CD8-positive, alpha-beta memory T cell (primary cell): ENCODE measurements around the gene B4GALNT1. TPM values are rescaled to one million over a fixed set of nuclear protein-coding genes. Genes with fewer than 3 reads are reported as not detected.

Experiments used
- CTCF ChIA-PET: fragments of 350-600 bp; sonication (Branson Sonifier 250); formaldehyde crosslinking; loops from one replicate; lab custom pipeline; 2021; ENCODE audit warnings: antibody characterized with exemption; lab: Charles Lee
- POLR2A ChIA-PET: fragments of 350-600 bp; sonication (Branson Sonifier 250); formaldehyde crosslinking; loops from one replicate; lab custom pipeline; 2021; ENCODE audit warnings: antibody characterized with exemption; lab: Charles Lee
- DNase-seq, 5 donors: peaks; one replicate each; pipeline versions ENCODE4 v3.0.0 to v3.0.0-alpha.2; 2020 to 2022; ENCODE audit warnings: mixed read lengths in 1 of 5
- H3K27ac ChIP-seq: one replicate; pipeline ENCODE4 v1.7.0; 2013; ENCODE audit warnings: low read depth, mild to moderate bottlenecking, low read length, moderate library complexity
- H3K27me3 ChIP-seq: 2 replicates; pipeline ENCODE4 v1.7.0; 2013; ENCODE audit warnings: low read length, mild to moderate bottlenecking; ENCODE audit not compliant: insufficient read depth, poor library complexity, severe bottlenecking
- H3K36me3 ChIP-seq: 2 replicates; pipeline ENCODE4 v1.7.0; 2013; ENCODE audit warnings: mild to moderate bottlenecking, low read length, moderate library complexity; ENCODE audit not compliant: insufficient read depth
- H3K4me1 ChIP-seq: 2 replicates; pipeline ENCODE4 v1.7.0; 2013; ENCODE audit warnings: mild to moderate bottlenecking, low read length, moderate library complexity; ENCODE audit not compliant: insufficient read depth
- H3K4me3 ChIP-seq: 2 replicates; pipeline ENCODE4 v1.7.0; 2013; ENCODE audit warnings: mild to moderate bottlenecking, low read length
- H3K9me3 ChIP-seq: 2 replicates; pipeline ENCODE4 v1.7.0; 2013; ENCODE audit warnings: mild to moderate bottlenecking, low read length
- H3K27ac Mint-ChIP-seq, 8 donors: one replicate each; pipeline ENCODE4 v1.8.0; 2020 to 2021; ENCODE audit warnings: mixed read lengths in 8 of 8, mild to moderate bottlenecking in 6 of 8, inconsistent platforms in 3 of 8, moderate library complexity in 3 of 8
- H3K27me3 Mint-ChIP-seq, 2 donors: one replicate each; pipeline ENCODE4 v1.8.0; 2020 to 2021; ENCODE audit warnings: mixed read lengths in 2 of 2, mild to moderate bottlenecking in 1 of 2, moderate library complexity in 1 of 2
- H3K36me3 Mint-ChIP-seq, 3 donors: one replicate each; pipeline ENCODE4 v1.8.0; 2020 to 2021; ENCODE audit warnings: mixed read lengths in 3 of 3, inconsistent platforms in 1 of 3, mild to moderate bottlenecking in 1 of 3
- H3K4me1 Mint-ChIP-seq, 3 donors: one replicate each; pipeline ENCODE4 v1.8.0; 2020 to 2021; ENCODE audit warnings: mixed read lengths in 3 of 3, inconsistent platforms in 1 of 3, mild to moderate bottlenecking in 1 of 3
- H3K4me3 Mint-ChIP-seq, 7 donors: one replicate each; pipeline ENCODE4 v1.8.0; 2020 to 2021; ENCODE audit warnings: mixed read lengths in 7 of 7, mild to moderate bottlenecking in 6 of 7, moderate library complexity in 4 of 7, inconsistent platforms in 2 of 7
- H3K9me3 Mint-ChIP-seq, 5 donors: one replicate each; pipeline ENCODE4 v1.8.0; 2020 to 2022; ENCODE audit warnings: mixed read lengths in 5 of 5, mild to moderate bottlenecking in 3 of 5, moderate library complexity in 2 of 5, inconsistent platforms in 1 of 5
- polyA plus RNA-seq: library from polyadenylated mRNA; unstranded; fragments of 300-500 nt; fragmentation: Illumina TruSeq; gene quantifications from one replicate; pipeline ENCODE4 v1.2.3, GENCODE V29; 2021
- total RNA-seq, 2 experiments: library from RNA; stranded (reverse); gene quantifications; one replicate each; pipeline ENCODE4 v1.2.3, GENCODE V29; 2021

Gene B4GALNT1
- total and polyA plus RNA-seq, 3 experiments from 2014 or later = 2.9 to 4.1 TPM; not detected in 1

GRCh38 chr12:57577981-57578758 lies 54.8 kb downstream of the B4GALNT1 start:
- POLR2A ChIA-PET = no interaction called here
- H3K27me3 Mint-ChIP-seq = peaks cover 2% of the 10 kb centered on the region in 2 donors
- no peak for DNase-seq
- H3K27ac ChIP-seq = no peak overlapping the region
- CTCF ChIA-PET = no interaction called here
- H3K36me3 Mint-ChIP-seq = peaks cover 0 to 3% (median 0%) of the 10 kb centered on the region in 3 donors
- H3K4me1 Mint-ChIP-seq = peaks cover under 1 to 2% (median 1%) of the 10 kb centered on the region in 3 donors
- H3K27me3 ChIP-seq = no peaks in the 10 kb centered on the region
- H3K9me3 ChIP-seq = no peaks in the 10 kb centered on the region
- no peak overlapping the region for H3K4me3 Mint-ChIP-seq
- H3K4me1 ChIP-seq = no peaks in the 10 kb centered on the region
- H3K36me3 ChIP-seq = no peaks in the 10 kb centered on the region
- no peak overlapping the region for H3K27ac Mint-ChIP-seq
- H3K9me3 Mint-ChIP-seq = no peaks in the 10 kb centered on the region
- no peak overlapping the region for H3K4me3 ChIP-seq

- H3K4me1 ChIP-seq = no peaks in the 10 kb centered on the region
- no peak overlapping the region for H3K4me3 Mint-ChIP-seq
- H3K27ac Mint-ChIP-seq = peak overlapping the region in 1 of 8 donors; percentile 15
- ChIA-PET CTCF (interaction anchor here (2.8 to 2.9 kb wide), 2 partner anchors 44 to 57 kb away, joined by 9 to 18 read pairs; partner anchors contain the start of gene B4GALNT1), POLR2A (no interaction called here)
- peaks cover 0 to 3% (median 0%) of the 10 kb centered on the region in 3 donors for H3K36me3 Mint-ChIP-seq
- H3K27me3 ChIP-seq = no peaks in the 10 kb centered on the region
- DNase-seq = no peak
- no peak overlapping the region for H3K27ac ChIP-seq
- no peaks in the 10 kb centered on the region for H3K36me3 ChIP-seq
- H3K27me3 Mint-ChIP-seq = peaks cover 0 to 2% of the 10 kb centered on the region in 2 donors
- no peak overlapping the region for H3K4me3 ChIP-seq
- no peaks in the 10 kb centered on the region for H3K9me3 ChIP-seq
- no peaks in the 10 kb centered on the region for H3K4me1 Mint-ChIP-seq
- no peaks in the 10 kb centered on the region for H3K9me3 Mint-ChIP-seq
Measured at GRCh38 chr12:57576613-57577160, 56.3 kb downstream of the B4GALNT1 start.

Other genes starting within 250 kb of the B4GALNT1 start
- 10 to 100 TPM; 28.2 to 36.8 TPM for gene R3HDM2, start 202.2 kb downstream of the B4GALNT1 start, total RNA-seq
- gene R3HDM2, start 202.2 kb downstream of the B4GALNT1 start, polyA plus RNA-seq = 15.1 TPM
- gene INHBC, start 198.4 kb downstream of the B4GALNT1 start, total RNA-seq = under 1 TPM; 0.11 TPM
- gene INHBC, start 198.4 kb downstream of the B4GALNT1 start, polyA plus RNA-seq = not detected
- under 1 TPM; 0.38 to 0.61 TPM for gene INHBE, start 177.9 kb downstream of the B4GALNT1 start, total RNA-seq
- gene INHBE, start 177.9 kb downstream of the B4GALNT1 start, polyA plus RNA-seq = not detected
- under 1 TPM; 0.55 to 0.75 TPM for gene GLI1, start 173.4 kb downstream of the B4GALNT1 start, total RNA-seq
- gene GLI1, start 173.4 kb downstream of the B4GALNT1 start, polyA plus RNA-seq = 0.32 TPM
- gene ARHGAP9, start 153.3 kb downstream of the B4GALNT1 start, total RNA-seq = 100 to 1,000 TPM; 116 to 121 TPM
- 181 TPM for gene ARHGAP9, start 153.3 kb downstream of the B4GALNT1 start, polyA plus RNA-seq
- gene MARS1, start 145.1 kb downstream of the B4GALNT1 start, total RNA-seq = 100 to 1,000 TPM; 386 to 398 TPM
- 89.8 TPM for gene MARS1, start 145.1 kb downstream of the B4GALNT1 start, polyA plus RNA-seq
- 10 to 100 TPM; 12.7 to 13.2 TPM for gene DDIT3, start 112.7 kb downstream of the B4GALNT1 start, total RNA-seq
- 11.7 TPM for gene DDIT3, start 112.7 kb downstream of the B4GALNT1 start, polyA plus RNA-seq
- gene MBD6, start 110.4 kb downstream of the B4GALNT1 start, total RNA-seq = 10 to 100 TPM; 49.0 to 54.7 TPM
- 4.2 TPM for gene MBD6, start 110.4 kb downstream of the B4GALNT1 start, polyA plus RNA-seq
- 10 to 100 TPM; 98.7 to 99.3 TPM for gene DCTN2, start 86.0 kb downstream of the B4GALNT1 start, total RNA-seq
- gene DCTN2, start 86.0 kb downstream of the B4GALNT1 start, polyA plus RNA-seq = 80.8 TPM
- gene KIF5A, start 83.2 kb downstream of the B4GALNT1 start, total RNA-seq = 1 to 10 TPM; 1.8 to 2.1 TPM
- 0.12 TPM for gene KIF5A, start 83.2 kb downstream of the B4GALNT1 start, polyA plus RNA-seq
- 10 to 100 TPM; 24.7 to 29.7 TPM for gene PIP4K2C, start 42.0 kb downstream of the B4GALNT1 start, total RNA-seq
- gene PIP4K2C, start 42.0 kb downstream of the B4GALNT1 start, polyA plus RNA-seq = 40.6 TPM
- gene DTX3, start 28.4 kb downstream of the B4GALNT1 start, total RNA-seq = 10 to 100 TPM; 16.7 to 18.3 TPM
- gene DTX3, start 28.4 kb downstream of the B4GALNT1 start, polyA plus RNA-seq = 7.2 TPM
- 1 to 10 TPM; 1.4 to 1.9 TPM for gene ARHGEF25, start 21.8 kb downstream of the B4GALNT1 start, total RNA-seq
- not detected for gene ARHGEF25, start 21.8 kb downstream of the B4GALNT1 start, polyA plus RNA-seq
- 100 to 1,000 TPM in 1 of 2 experiments, 10 to 100 TPM in 1; 96.8 to 103 TPM for gene OS9, start 60.9 kb upstream of the B4GALNT1 start, total RNA-seq
- gene OS9, start 60.9 kb upstream of the B4GALNT1 start, polyA plus RNA-seq = 86.9 TPM
- gene AGAP2, start 105.5 kb upstream of the B4GALNT1 start, total RNA-seq = 10 to 100 TPM; 29.9 to 31.7 TPM
- gene AGAP2, start 105.5 kb upstream of the B4GALNT1 start, polyA plus RNA-seq = 6.4 TPM
- 10 to 100 TPM; 12.0 to 13.0 TPM for gene TSPAN31, start 111.8 kb upstream of the B4GALNT1 start, total RNA-seq
- 46.9 TPM for gene TSPAN31, start 111.8 kb upstream of the B4GALNT1 start, polyA plus RNA-seq
- gene CDK4, start 119.1 kb upstream of the B4GALNT1 start, total RNA-seq = 100 to 1,000 TPM; 268 to 304 TPM
- 76.0 TPM for gene CDK4, start 119.1 kb upstream of the B4GALNT1 start, polyA plus RNA-seq
- gene MARCHF9, start 121.9 kb upstream of the B4GALNT1 start, total RNA-seq = 10 to 100 TPM; 26.3 to 27.2 TPM
- gene MARCHF9, start 121.9 kb upstream of the B4GALNT1 start, polyA plus RNA-seq = 5.7 TPM
- 1 to 10 TPM; 7.2 to 7.4 TPM for gene CYP27B1, start 133.9 kb upstream of the B4GALNT1 start, total RNA-seq
- gene CYP27B1, start 133.9 kb upstream of the B4GALNT1 start, polyA plus RNA-seq = 0.52 TPM
- gene METTL1, start 138.9 kb upstream of the B4GALNT1 start, total RNA-seq = 10 to 100 TPM; 69.8 to 74.2 TPM
- gene METTL1, start 138.9 kb upstream of the B4GALNT1 start, polyA plus RNA-seq = 18.6 TPM
- gene EEF1AKMT3, start 139.4 kb upstream of the B4GALNT1 start, total RNA-seq = 1 to 10 TPM; 3.5 to 3.9 TPM
- gene EEF1AKMT3, start 139.4 kb upstream of the B4GALNT1 start, polyA plus RNA-seq = 3.3 TPM
- gene TSFM, start 149.6 kb upstream of the B4GALNT1 start, total RNA-seq = 10 to 100 TPM; 64.0 to 69.0 TPM
- gene TSFM, start 149.6 kb upstream of the B4GALNT1 start, polyA plus RNA-seq = 32.6 TPM
- gene AVIL, start 185.5 kb upstream of the B4GALNT1 start, total RNA-seq = 1 to 10 TPM; 2.3 to 2.5 TPM
- 0.40 TPM for gene AVIL, start 185.5 kb upstream of the B4GALNT1 start, polyA plus RNA-seq
- 10 to 100 TPM; 72.8 to 76.4 TPM for gene CTDSP2, start 213.5 kb upstream of the B4GALNT1 start, total RNA-seq
- 55.0 TPM for gene CTDSP2, start 213.5 kb upstream of the B4GALNT1 start, polyA plus RNA-seq